GM10266 (cell line): Measurements from ENCODE around the gene ZBED5.

Experiments used
- DNase-seq: peaks from one replicate; pipeline ENCODE4 v3.0.0; 2012; ENCODE audit errors: extremely low spot score
- CTCF ChIP-seq: IDR thresholded peaks from 2 replicates; pipeline ENCODE4 v1.5.1; 2012; ENCODE audit warnings: mild to moderate bottlenecking, low read depth; ENCODE audit not compliant: control insufficient read depth, insufficient read depth; ENCODE audit errors: missing control alignments

The ZBED5 gene

GRCh38 chr11:10862446-10862845, 4.6 kb upstream of the ZBED5 start:
- no peak for TF ChIP-seq CTCF
- DNase-seq, result no peak

- no peak for TF ChIP-seq CTCF
- no peak for DNase-seq
Observed at GRCh38 chr11:10861799-10862198, 3.9 kb upstream of the ZBED5 start.

GRCh38 chr11:10861047-10861446, 3.2 kb upstream of the ZBED5 start:
- DNase-seq, result no peak
- no peak for TF ChIP-seq CTCF

- no peak for TF ChIP-seq CTCF
- peak; percentile 9 for DNase-seq
Observed at GRCh38 chr11:10858439-10859325, 829 bp upstream of the ZBED5 start.

GRCh38 chr11:10857459-10857708, 469 bp downstream of the ZBED5 start:
- no peak for DNase-seq
- TF ChIP-seq CTCF, result no peak

GRCh38 chr11:10856689-10857458, 979 bp downstream of the ZBED5 start:
- TF ChIP-seq CTCF, result no peak
- peak; percentile 12 for DNase-seq

GRCh38 chr11:10855295-10855694, 2.6 kb downstream of the ZBED5 start:
- no peak for DNase-seq
- no peak for TF ChIP-seq CTCF
